ENCODE results near the gene EXD1. TPM values are rescaled to one million over a fixed set of nuclear protein-coding genes. Genes with fewer than 3 reads are reported as not detected.

EXD1 gene
- total and polyA plus RNA-seq, 2 experiments from 2014 or later = 0.07 TPM; not detected in 1

- no peaks in the 10 kb centered on the region for H4K20me1 ChIP-seq (replicated peaks; ENCODE audit: insufficient read depth)
- no peaks in the 10 kb centered on the region for H3F3A ChIP-seq (replicated peaks; ENCODE audit: low read depth)
- H3K4me1 ChIP-seq (ENCODE audit: insufficient read depth) = peaks cover 15% of the 10 kb centered on the region
- H3K27me3 ChIP-seq (ENCODE audit: insufficient read depth) = no peaks in the 10 kb centered on the region
- H3K79me2 ChIP-seq (replicated peaks; ENCODE audit: insufficient read depth) = no peaks in the 10 kb centered on the region
- no peak for TF ChIP-seq REST (IDR thresholded peaks at IDR 0.05; ENCODE audit: unreplicated experiment)
- TF ChIP-seq, protein P1, sequence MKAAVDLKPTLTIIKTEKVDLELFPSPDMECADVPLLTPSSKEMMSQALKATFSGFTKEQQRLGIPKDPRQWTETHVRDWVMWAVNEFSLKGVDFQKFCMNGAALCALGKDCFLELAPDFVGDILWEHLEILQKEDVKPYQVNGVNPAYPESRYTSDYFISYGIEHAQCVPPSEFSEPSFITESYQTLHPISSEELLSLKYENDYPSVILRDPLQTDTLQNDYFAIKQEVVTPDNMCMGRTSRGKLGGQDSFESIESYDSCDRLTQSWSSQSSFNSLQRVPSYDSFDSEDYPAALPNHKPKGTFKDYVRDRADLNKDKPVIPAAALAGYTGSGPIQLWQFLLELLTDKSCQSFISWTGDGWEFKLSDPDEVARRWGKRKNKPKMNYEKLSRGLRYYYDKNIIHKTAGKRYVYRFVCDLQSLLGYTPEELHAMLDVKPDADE (IDR thresholded peaks at IDR 0.05) = no peak
- no peak for TF ChIP-seq POLR2AphosphoS5 (IDR thresholded peaks at IDR 0.05; ENCODE audit: low read depth)
- TF ChIP-seq ZNF114 (CRISPR knock-in tag; IDR thresholded peaks at IDR 0.05) = no peak
- no peak for TF ChIP-seq EZH2 (IDR thresholded peaks at IDR 0.05; ENCODE audit: low read depth, unreplicated experiment)
- TF ChIP-seq EZH2phosphoT487 (IDR thresholded peaks at IDR 0.05; ENCODE audit: unreplicated experiment) = no peak
- no peak for TF ChIP-seq ZNF331 (CRISPR knock-in tag; IDR thresholded peaks at IDR 0.05; ENCODE audit: low read depth)
- TF ChIP-seq, protein P2, sequence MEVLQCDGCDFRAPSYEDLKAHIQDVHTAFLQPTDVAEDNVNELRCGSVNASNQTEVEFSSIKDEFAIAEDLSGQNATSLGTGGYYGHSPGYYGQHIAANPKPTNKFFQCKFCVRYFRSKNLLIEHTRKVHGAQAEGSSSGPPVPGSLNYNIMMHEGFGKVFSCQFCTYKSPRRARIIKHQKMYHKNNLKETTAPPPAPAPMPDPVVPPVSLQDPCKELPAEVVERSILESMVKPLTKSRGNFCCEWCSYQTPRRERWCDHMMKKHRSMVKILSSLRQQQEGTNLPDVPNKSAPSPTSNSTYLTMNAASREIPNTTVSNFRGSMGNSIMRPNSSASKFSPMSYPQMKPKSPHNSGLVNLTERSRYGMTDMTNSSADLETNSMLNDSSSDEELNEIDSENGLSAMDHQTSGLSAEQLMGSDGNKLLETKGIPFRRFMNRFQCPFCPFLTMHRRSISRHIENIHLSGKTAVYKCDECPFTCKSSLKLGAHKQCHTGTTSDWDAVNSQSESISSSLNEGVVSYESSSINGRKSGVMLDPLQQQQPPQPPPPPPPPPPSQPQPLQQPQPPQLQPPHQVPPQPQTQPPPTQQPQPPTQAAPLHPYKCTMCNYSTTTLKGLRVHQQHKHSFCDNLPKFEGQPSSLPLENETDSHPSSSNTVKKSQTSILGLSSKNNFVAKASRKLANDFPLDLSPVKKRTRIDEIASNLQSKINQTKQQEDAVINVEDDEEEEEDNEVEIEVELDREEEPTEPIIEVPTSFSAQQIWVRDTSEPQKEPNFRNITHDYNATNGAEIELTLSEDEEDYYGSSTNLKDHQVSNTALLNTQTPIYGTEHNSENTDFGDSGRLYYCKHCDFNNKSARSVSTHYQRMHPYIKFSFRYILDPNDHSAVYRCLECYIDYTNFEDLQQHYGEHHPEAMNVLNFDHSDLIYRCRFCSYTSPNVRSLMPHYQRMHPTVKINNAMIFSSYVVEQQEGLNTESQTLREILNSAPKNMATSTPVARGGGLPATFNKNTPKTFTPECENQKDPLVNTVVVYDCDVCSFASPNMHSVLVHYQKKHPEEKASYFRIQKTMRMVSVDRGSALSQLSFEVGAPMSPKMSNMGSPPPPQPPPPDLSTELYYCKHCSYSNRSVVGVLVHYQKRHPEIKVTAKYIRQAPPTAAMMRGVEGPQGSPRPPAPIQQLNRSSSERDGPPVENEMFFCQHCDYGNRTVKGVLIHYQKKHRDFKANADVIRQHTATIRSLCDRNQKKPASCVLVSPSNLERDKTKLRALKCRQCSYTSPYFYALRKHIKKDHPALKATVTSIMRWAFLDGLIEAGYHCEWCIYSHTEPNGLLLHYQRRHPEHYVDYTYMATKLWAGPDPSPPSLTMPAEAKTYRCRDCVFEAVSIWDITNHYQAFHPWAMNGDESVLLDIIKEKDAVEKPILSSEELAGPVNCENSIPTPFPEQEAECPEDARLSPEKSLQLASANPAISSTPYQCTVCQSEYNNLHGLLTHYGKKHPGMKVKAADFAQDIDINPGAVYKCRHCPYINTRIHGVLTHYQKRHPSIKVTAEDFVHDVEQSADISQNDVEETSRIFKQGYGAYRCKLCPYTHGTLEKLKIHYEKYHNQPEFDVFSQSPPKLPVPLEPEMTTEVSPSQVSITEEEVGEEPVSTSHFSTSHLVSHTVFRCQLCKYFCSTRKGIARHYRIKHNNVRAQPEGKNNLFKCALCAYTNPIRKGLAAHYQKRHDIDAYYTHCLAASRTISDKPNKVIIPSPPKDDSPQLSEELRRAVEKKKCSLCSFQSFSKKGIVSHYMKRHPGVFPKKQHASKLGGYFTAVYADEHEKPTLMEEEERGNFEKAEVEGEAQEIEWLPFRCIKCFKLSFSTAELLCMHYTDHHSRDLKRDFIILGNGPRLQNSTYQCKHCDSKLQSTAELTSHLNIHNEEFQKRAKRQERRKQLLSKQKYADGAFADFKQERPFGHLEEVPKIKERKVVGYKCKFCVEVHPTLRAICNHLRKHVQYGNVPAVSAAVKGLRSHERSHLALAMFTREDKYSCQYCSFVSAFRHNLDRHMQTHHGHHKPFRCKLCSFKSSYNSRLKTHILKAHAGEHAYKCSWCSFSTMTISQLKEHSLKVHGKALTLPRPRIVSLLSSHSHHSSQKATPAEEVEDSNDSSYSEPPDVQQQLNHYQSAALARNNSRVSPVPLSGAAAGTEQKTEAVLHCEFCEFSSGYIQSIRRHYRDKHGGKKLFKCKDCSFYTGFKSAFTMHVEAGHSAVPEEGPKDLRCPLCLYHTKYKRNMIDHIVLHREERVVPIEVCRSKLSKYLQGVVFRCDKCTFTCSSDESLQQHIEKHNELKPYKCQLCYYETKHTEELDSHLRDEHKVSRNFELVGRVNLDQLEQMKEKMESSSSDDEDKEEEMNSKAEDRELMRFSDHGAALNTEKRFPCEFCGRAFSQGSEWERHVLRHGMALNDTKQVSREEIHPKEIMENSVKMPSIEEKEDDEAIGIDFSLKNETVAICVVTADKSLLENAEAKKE (CRISPR knock-in tag; IDR thresholded peaks at IDR 0.05) = no peak
- no peak for TF ChIP-seq JUNB (IDR thresholded peaks at IDR 0.05; ENCODE audit: unreplicated experiment)
- no peak for TF ChIP-seq NANOG (IDR thresholded peaks at IDR 0.05; ENCODE audit: borderline replicate concordance)
- no peak for TF ChIP-seq CREB1 (CRISPR knock-in tag; IDR thresholded peaks at IDR 0.05; ENCODE audit: low read depth)
- TF ChIP-seq CTCF (conservative IDR thresholded peaks at IDR 0.05; ENCODE audit: low read depth in 2 of 2) = no peak
- Mint-ChIP-seq H3K9me3 (no peaks in the 10 kb centered on the region; the same call in 2 of the 3 replicates), H3K4me1 (peaks cover 16% of the 10 kb centered on the region), H3K36me3 (ENCODE audit: low read depth) (no peaks in the 10 kb centered on the region), H3K4me3 (peak overlapping the region; percentile 20; the same call in 1 of the 3 replicates), H3K27ac (0 out of 2 replicates have a peak overlapping the region, but pooled peaks have one; percentile 55), H3K27me3 (ENCODE audit: insufficient read depth, low read depth, poor library complexity) (peaks cover 7% of the 10 kb centered on the region)
- 0 out of 2 replicates have a peak overlapping the region, but pooled peaks have one; percentile 0 for H3K4me3 ChIP-seq
- H3K36me3 ChIP-seq (ENCODE audit: insufficient read depth) = no peaks in the 10 kb centered on the region
- no peak overlapping the region for H2AFZ ChIP-seq
- peak overlapping the region; percentile 28 for H3K4me2 ChIP-seq
- peak; percentile 63 for ATAC-seq
- H3K9me2 ChIP-seq (ENCODE audit: insufficient read depth) = no peaks in the 10 kb centered on the region
- DNase-seq (ENCODE audit: low spot score) = peak; percentile 54
- no peak overlapping the region for H3K27ac ChIP-seq (ENCODE audit: low read depth)
Observed at GRCh38 chr15:41219381-41219780, 11.2 kb downstream of the EXD1 start.

Measured in GM23338 (cell line).